C4-2B (cell line): Measurements from ENCODE around the gene MLXIP.
A peak's percentile ranks its signal among the peaks of the same experiment; 100 is the strongest.

ENCODE experiments used
- H3K27ac ChIP-seq: fragments of 450-650 bp; 2 replicates; pipeline ENCODE4 v1.5.1; 2017
- CTCF ChIP-seq: fragments of 450-650 bp; conservative IDR thresholded peaks from 2 replicates; pipeline ENCODE4 v1.5.1; 2017; ENCODE audit warnings: mild to moderate bottlenecking
- ZFX ChIP-seq: fragments of 450-650 bp; IDR thresholded peaks from 2 replicates; pipeline ENCODE4 v1.6.1; 2017

MLXIP gene

GRCh38 chr12:122096014-122096413 is 17.5 kb downstream of the MLXIP start:
- TF ChIP-seq ZFX, result no peak
- TF ChIP-seq CTCF, result no peak
- H3K27ac ChIP-seq, result peak overlapping the region; percentile 93

DNA sequence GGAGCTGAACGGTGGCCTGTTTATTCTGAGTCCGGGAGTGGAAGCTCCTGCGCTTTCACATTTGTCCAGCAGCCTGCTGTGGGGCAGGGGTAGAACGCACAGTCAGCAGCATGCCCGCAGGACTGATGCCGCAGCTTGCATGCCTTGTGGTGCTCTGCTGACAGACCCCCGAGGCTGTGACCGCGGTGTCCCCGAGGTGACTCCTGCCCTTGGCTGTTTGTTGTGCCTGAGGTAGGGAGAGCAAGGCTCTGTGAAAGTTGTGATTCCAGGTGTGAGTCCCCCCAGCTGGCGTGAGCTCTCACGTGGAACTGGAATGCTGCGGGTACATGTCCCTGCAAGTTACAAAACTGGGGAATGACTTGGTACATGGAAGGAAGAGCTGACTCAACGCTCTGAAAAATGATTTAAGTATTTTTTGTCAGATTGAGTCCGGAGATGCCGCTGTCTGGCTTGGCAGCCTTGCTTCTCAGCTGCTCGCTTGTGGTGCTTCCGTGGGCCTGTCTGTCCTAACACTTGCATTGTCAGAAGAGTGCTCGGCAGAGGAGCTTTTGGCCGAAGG is 18.1 kb downstream of the MLXIP start:
- peak overlapping the region; percentile 93 for H3K27ac ChIP-seq
- TF ChIP-seq CTCF (no peak), ZFX (no peak)

GRCh38 chr12:122097584-122097926 is 19.0 kb downstream of the MLXIP start:
- TF ChIP-seq CTCF, result no peak
- TF ChIP-seq ZFX, result no peak
- H3K27ac ChIP-seq, result peak overlapping the region; percentile 93

- no peak for TF ChIP-seq CTCF
- TF ChIP-seq ZFX, result no peak
Measured at GRCh38 chr12:122097927-122098756, 19.6 kb downstream of the MLXIP start.

GRCh38 chr12:122099280-122099749 is 20.8 kb downstream of the MLXIP start:
- peak overlapping the region; percentile 93 for H3K27ac ChIP-seq
- TF ChIP-seq ZFX (no peak), CTCF (no peak)

More at GRCh38 chr12:122097927-122098756, 19.6 kb downstream of the MLXIP start:
- H3K27ac ChIP-seq, result peak overlapping the region; percentile 93

- TF ChIP-seq ZFX (no peak), CTCF (no peak)
- peak overlapping the region; percentile 93 for H3K27ac ChIP-seq
Measured at GRCh38 chr12:122099856-122100255, 21.3 kb downstream of the MLXIP start.

- TF ChIP-seq ZFX (no peak), CTCF (no peak)
- H3K27ac ChIP-seq, result no peak overlapping the region
Measured at GRCh38 chr12:122100568-122100967, 22.0 kb downstream of the MLXIP start.
